Neural cell (in vitro differentiated cells): ENCODE measurements around the gene SLC31A2. TPM values are rescaled to one million over a fixed set of nuclear protein-coding genes. Genes with fewer than 3 reads are reported as not detected.

Experiments
- H2AFZ ChIP-seq: fragments of 200-600, 300-800 bp; sonication (generic), shearing (Covaris generic); 2 replicates; pipeline ENCODE4 v1.6.0; 2014; ENCODE audit warnings: low read depth, mild to moderate bottlenecking, antibody characterized with exemption, low read length, moderate library complexity
- H3F3A ChIP-seq: fragments of 200-600 bp; shearing (Covaris generic); 2 replicates; pipeline ENCODE4 v1.6.1; 2016; ENCODE audit warnings: mild to moderate bottlenecking, moderate library complexity, mixed read lengths, antibody characterized with exemption, low read length; ENCODE audit not compliant: insufficient read depth, poor library complexity, severe bottlenecking
- H3K27ac ChIP-seq: fragments of 200-600, 300-800 bp; sonication (generic), shearing (Covaris generic); 2 replicates; pipeline ENCODE4 v1.5.1; 2014; ENCODE audit warnings: mild to moderate bottlenecking, low read length, moderate library complexity
- H3K27me3 ChIP-seq: fragments of 300-800, 200-600 bp; sonication (generic), shearing (Covaris generic); 2 replicates; pipeline ENCODE4 v1.6.0; 2014; ENCODE audit warnings: mild to moderate bottlenecking, low read depth, low read length, moderate library complexity; ENCODE audit not compliant: insufficient read depth
- H3K36me3 ChIP-seq: fragments of 300-800, 200-600 bp; sonication (generic), shearing (Covaris generic); 2 replicates; pipeline ENCODE4 v1.5.1; 2014; ENCODE audit warnings: mild to moderate bottlenecking, antibody characterized with exemption, low read length, moderate library complexity; ENCODE audit not compliant: insufficient read depth
- H3K4me2 ChIP-seq: fragments of 300-800, 200-600 bp; sonication (generic), shearing (Covaris generic); 2 replicates; pipeline ENCODE4 v1.6.0; 2014; ENCODE audit warnings: mild to moderate bottlenecking, low read length
- H3K4me3 ChIP-seq: fragments of 300-800, 200-600 bp; sonication (generic), shearing (Covaris generic); 2 replicates; pipeline ENCODE4 v1.5.1; 2014; ENCODE audit warnings: mild to moderate bottlenecking, low read length, moderate library complexity
- H3K79me2 ChIP-seq: fragments of 200-600 bp; shearing (Covaris generic); replicated peaks from 2 replicates; pipeline ENCODE4 v1.6.0; 2014; ENCODE audit warnings: mild to moderate bottlenecking, low read length, moderate library complexity; ENCODE audit not compliant: insufficient read depth
- H3K9ac ChIP-seq: fragments of 300-800, 200-600 bp; sonication (generic), shearing (Covaris generic); 2 replicates; pipeline ENCODE4 v1.6.1; 2016; ENCODE audit warnings: mild to moderate bottlenecking, low read length, mixed read lengths
- H3K9me2 ChIP-seq: fragments of 200-600 bp; shearing (Covaris generic); 2 replicates; pipeline ENCODE4 v1.6.1; 2016; ENCODE audit warnings: mild to moderate bottlenecking, low read length, mixed read lengths; ENCODE audit not compliant: insufficient read depth
- H3K9me3 ChIP-seq: fragments of 200-600, 300-800 bp; sonication (generic), shearing (Covaris generic); 2 replicates; pipeline ENCODE4 v1.6.1; 2016; ENCODE audit warnings: mild to moderate bottlenecking, mixed run types, low read length, moderate library complexity, mixed read lengths
- H4K20me1 ChIP-seq: fragments of 200-600 bp; shearing (Covaris generic); 2 replicates; pipeline ENCODE4 v1.6.1; 2016; ENCODE audit warnings: mild to moderate bottlenecking, mixed run types; ENCODE audit not compliant: insufficient read depth
- EP300 ChIP-seq: fragments of 450-650 bp; conservative IDR thresholded peaks from 2 replicates; pipeline ENCODE4 v1.6.1; 2014; ENCODE audit warnings: antibody characterized with exemption, mild to moderate bottlenecking, moderate library complexity; ENCODE audit not compliant: poor library complexity, severe bottlenecking
- MXI1 ChIP-seq: fragments of 450-650 bp; conservative IDR thresholded peaks from 2 replicates; pipeline ENCODE4 v1.6.1; 2014; ENCODE audit warnings: antibody characterized with exemption, mild to moderate bottlenecking; ENCODE audit not compliant: poor library complexity, severe bottlenecking
- POLR2AphosphoS5 ChIP-seq: IDR thresholded peaks from 2 replicates; pipeline ENCODE4 v1.6.1; 2012
- RAD21 ChIP-seq: fragments of 450-650 bp; conservative IDR thresholded peaks from 2 replicates; pipeline ENCODE4 v1.6.1; 2014; ENCODE audit warnings: antibody characterized with exemption, mild to moderate bottlenecking, moderate library complexity
- SMC3 ChIP-seq: fragments of 450-650 bp; conservative IDR thresholded peaks from 2 replicates; pipeline ENCODE4 v1.6.1; 2014; ENCODE audit warnings: antibody characterized with exemption, mild to moderate bottlenecking, moderate library complexity; ENCODE audit not compliant: poor library complexity
- TAF1 ChIP-seq: IDR thresholded peaks from 2 replicates; pipeline ENCODE4 v1.6.1; 2012; ENCODE audit warnings: low read depth
- polyA plus RNA-seq: library from polyadenylated mRNA; depleted of rRNA; stranded (reverse); fragments of >200 nt; gene quantifications from 2 replicates; pipeline ENCODE4 v1.2.3, GENCODE V29; 2014
- TF ChIP-seq, protein P1 (sequence below): IDR thresholded peaks from 2 replicates; pipeline ENCODE4 v1.6.1; 2012; ENCODE audit warnings: borderline replicate concordance
- TF ChIP-seq, protein P2 (sequence below): fragments of 450-650 bp; IDR thresholded peaks from 2 replicates; pipeline ENCODE4 v1.5.1; 2014; ENCODE audit warnings: antibody characterized with exemption, mild to moderate bottlenecking, moderate library complexity; ENCODE audit not compliant: poor library complexity, severe bottlenecking

SLC31A2 gene
- polyA plus RNA-seq, 1 donor from 2014 or later: 4.1 TPM

DNA sequence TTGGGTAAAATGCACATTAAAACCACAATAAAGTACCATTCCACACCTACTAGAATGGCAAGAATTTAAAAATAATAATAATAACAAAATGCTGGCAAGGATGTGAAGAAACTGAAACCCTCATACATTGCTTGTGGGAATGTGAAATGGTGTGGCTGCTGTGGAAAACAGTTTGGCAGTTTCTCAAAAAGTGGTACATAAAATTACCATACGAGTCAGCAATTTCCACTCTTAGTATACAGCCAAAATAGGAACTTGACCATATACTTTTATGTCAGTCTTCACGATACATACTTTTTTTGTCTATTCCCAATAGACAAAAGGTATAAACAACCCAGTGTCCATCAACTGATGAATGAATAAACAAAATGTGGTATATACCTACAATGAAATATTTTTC, 54.6 kb downstream of the SLC31A2 start:
- no peak overlapping the region for H3K9ac ChIP-seq
- no peaks in the 10 kb centered on the region for H3K9me2 ChIP-seq
- H3K36me3 ChIP-seq: peaks cover 6% of the 10 kb centered on the region
- H3K9me3 ChIP-seq: no peaks in the 10 kb centered on the region
- H3F3A ChIP-seq: no peaks in the 10 kb centered on the region
- TF ChIP-seq POLR2AphosphoS5 (no peak), SMC3 (no peak), TAF1 (no peak), RAD21 (no peak), EP300 (no peak)
- TF ChIP-seq, protein P1, sequence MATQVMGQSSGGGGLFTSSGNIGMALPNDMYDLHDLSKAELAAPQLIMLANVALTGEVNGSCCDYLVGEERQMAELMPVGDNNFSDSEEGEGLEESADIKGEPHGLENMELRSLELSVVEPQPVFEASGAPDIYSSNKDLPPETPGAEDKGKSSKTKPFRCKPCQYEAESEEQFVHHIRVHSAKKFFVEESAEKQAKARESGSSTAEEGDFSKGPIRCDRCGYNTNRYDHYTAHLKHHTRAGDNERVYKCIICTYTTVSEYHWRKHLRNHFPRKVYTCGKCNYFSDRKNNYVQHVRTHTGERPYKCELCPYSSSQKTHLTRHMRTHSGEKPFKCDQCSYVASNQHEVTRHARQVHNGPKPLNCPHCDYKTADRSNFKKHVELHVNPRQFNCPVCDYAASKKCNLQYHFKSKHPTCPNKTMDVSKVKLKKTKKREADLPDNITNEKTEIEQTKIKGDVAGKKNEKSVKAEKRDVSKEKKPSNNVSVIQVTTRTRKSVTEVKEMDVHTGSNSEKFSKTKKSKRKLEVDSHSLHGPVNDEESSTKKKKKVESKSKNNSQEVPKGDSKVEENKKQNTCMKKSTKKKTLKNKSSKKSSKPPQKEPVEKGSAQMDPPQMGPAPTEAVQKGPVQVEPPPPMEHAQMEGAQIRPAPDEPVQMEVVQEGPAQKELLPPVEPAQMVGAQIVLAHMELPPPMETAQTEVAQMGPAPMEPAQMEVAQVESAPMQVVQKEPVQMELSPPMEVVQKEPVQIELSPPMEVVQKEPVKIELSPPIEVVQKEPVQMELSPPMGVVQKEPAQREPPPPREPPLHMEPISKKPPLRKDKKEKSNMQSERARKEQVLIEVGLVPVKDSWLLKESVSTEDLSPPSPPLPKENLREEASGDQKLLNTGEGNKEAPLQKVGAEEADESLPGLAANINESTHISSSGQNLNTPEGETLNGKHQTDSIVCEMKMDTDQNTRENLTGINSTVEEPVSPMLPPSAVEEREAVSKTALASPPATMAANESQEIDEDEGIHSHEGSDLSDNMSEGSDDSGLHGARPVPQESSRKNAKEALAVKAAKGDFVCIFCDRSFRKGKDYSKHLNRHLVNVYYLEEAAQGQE: no peak
- TF ChIP-seq, protein P2, sequence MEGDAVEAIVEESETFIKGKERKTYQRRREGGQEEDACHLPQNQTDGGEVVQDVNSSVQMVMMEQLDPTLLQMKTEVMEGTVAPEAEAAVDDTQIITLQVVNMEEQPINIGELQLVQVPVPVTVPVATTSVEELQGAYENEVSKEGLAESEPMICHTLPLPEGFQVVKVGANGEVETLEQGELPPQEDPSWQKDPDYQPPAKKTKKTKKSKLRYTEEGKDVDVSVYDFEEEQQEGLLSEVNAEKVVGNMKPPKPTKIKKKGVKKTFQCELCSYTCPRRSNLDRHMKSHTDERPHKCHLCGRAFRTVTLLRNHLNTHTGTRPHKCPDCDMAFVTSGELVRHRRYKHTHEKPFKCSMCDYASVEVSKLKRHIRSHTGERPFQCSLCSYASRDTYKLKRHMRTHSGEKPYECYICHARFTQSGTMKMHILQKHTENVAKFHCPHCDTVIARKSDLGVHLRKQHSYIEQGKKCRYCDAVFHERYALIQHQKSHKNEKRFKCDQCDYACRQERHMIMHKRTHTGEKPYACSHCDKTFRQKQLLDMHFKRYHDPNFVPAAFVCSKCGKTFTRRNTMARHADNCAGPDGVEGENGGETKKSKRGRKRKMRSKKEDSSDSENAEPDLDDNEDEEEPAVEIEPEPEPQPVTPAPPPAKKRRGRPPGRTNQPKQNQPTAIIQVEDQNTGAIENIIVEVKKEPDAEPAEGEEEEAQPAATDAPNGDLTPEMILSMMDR: no peak
- no peaks in the 10 kb centered on the region for H4K20me1 ChIP-seq
- no peak overlapping the region for H3K4me3 ChIP-seq
- H3K27me3 ChIP-seq: no peaks in the 10 kb centered on the region
- no peak overlapping the region for H3K27ac ChIP-seq
- H2AFZ ChIP-seq: no peak overlapping the region
- H3K4me2 ChIP-seq: no peak overlapping the region
- H3K79me2 ChIP-seq: no peaks in the 10 kb centered on the region

DNA sequence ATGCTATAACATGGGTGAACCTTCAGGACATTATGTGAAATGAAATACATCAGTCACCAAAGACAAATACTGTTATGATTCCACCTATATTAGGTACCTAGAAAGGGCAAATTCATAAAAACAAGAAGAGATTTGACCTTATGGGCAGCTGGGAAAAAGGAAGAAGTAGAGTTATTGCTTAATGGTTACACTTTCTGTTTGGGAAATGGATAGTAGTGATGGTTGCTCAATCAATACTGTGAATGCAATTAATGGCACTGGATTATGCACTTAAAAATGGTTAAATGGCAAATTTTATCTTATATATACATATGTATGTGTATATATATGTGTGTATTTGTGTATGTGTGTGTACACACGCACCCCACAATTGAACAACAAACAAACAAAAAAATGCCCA, 55.1 kb downstream of the SLC31A2 start:
- no peak overlapping the region for H3K27ac ChIP-seq
- H2AFZ ChIP-seq: no peak overlapping the region
- no peaks in the 10 kb centered on the region for H3K27me3 ChIP-seq
- no peaks in the 10 kb centered on the region for H4K20me1 ChIP-seq
- no peak overlapping the region for H3K4me3 ChIP-seq
- no peak for TF ChIP-seq EP300
- TF ChIP-seq POLR2AphosphoS5: no peak
- TF ChIP-seq, protein P2: no peak
- TF ChIP-seq MXI1: no peak
- TF ChIP-seq, protein P1: no peak
- TF ChIP-seq SMC3: no peak
- no peak for TF ChIP-seq RAD21
- TF ChIP-seq TAF1: no peak
- H3F3A ChIP-seq: no peaks in the 10 kb centered on the region
- peaks cover 6% of the 10 kb centered on the region for H3K36me3 ChIP-seq
- no peak overlapping the region for H3K4me2 ChIP-seq
- no peaks in the 10 kb centered on the region for H3K9me2 ChIP-seq
- no peak overlapping the region for H3K9ac ChIP-seq
- H3K9me3 ChIP-seq: no peaks in the 10 kb centered on the region
- H3K79me2 ChIP-seq: no peaks in the 10 kb centered on the region
